ENCODE measurements around the gene L3MBTL3. TPM values are rescaled to one million over a fixed set of nuclear protein-coding genes. Genes with fewer than 3 reads are reported as not detected.

Gene L3MBTL3
- total RNA-seq, 1 donor from 2014 or later = 23.8 TPM

GRCh38 chr6:130047088-130047995 lies 29.0 kb downstream of the L3MBTL3 start:
- TF ChIP-seq, protein P1, sequence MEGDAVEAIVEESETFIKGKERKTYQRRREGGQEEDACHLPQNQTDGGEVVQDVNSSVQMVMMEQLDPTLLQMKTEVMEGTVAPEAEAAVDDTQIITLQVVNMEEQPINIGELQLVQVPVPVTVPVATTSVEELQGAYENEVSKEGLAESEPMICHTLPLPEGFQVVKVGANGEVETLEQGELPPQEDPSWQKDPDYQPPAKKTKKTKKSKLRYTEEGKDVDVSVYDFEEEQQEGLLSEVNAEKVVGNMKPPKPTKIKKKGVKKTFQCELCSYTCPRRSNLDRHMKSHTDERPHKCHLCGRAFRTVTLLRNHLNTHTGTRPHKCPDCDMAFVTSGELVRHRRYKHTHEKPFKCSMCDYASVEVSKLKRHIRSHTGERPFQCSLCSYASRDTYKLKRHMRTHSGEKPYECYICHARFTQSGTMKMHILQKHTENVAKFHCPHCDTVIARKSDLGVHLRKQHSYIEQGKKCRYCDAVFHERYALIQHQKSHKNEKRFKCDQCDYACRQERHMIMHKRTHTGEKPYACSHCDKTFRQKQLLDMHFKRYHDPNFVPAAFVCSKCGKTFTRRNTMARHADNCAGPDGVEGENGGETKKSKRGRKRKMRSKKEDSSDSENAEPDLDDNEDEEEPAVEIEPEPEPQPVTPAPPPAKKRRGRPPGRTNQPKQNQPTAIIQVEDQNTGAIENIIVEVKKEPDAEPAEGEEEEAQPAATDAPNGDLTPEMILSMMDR (conservative IDR thresholded peaks at IDR 0.05) = no peak
- no peak overlapping the region for H3K27ac Mint-ChIP-seq
- no peak overlapping the region for H3K4me3 Mint-ChIP-seq
- H3K36me3 Mint-ChIP-seq = peaks cover 18% of the 10 kb centered on the region
- DNase-seq (ENCODE audit: extremely low spot score, unreplicated experiment) = no peak
- H3K9me3 Mint-ChIP-seq = no peaks in the 10 kb centered on the region
- no peaks in the 10 kb centered on the region for H3K4me1 Mint-ChIP-seq (ENCODE audit: unreplicated experiment)
- no peaks in the 10 kb centered on the region for H3K27me3 Mint-ChIP-seq

DNA sequence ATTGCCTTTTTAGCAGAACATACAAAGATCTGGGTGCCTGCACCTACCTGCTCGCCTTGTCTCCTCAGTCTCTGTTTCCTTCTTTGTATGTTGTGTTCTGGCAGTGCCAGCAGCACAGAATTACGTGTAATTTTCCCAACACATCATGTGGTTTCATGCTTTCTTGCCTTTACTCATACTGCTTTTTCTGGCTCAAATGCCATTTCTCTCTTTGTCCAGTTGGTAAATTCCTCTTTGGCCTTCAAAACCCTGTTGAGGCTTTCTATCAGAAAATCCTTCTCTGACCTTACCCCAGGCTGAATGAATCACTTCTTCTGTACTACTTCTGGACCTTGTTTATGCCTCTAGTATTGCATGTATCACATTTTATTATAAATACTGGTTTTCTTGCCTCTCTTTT lies 31.8 kb downstream of the L3MBTL3 start:
- H3K9me3 Mint-ChIP-seq = no peaks in the 10 kb centered on the region
- H3K36me3 Mint-ChIP-seq = peaks cover 42% of the 10 kb centered on the region
- no peaks in the 10 kb centered on the region for H3K4me1 Mint-ChIP-seq (ENCODE audit: unreplicated experiment)
- TF ChIP-seq, protein P1 (conservative IDR thresholded peaks at IDR 0.05) = no peak
- DNase-seq (ENCODE audit: extremely low spot score, unreplicated experiment) = no peak
- H3K4me3 Mint-ChIP-seq = no peak overlapping the region
- no peaks in the 10 kb centered on the region for H3K27me3 Mint-ChIP-seq
- H3K27ac Mint-ChIP-seq = no peak overlapping the region

- H3K27ac Mint-ChIP-seq = no peak overlapping the region
- no peaks in the 10 kb centered on the region for H3K9me3 Mint-ChIP-seq
- no peaks in the 10 kb centered on the region for H3K4me1 Mint-ChIP-seq (ENCODE audit: unreplicated experiment)
- no peak overlapping the region for H3K4me3 Mint-ChIP-seq
- TF ChIP-seq, protein P1 (conservative IDR thresholded peaks at IDR 0.05) = no peak
- no peak for DNase-seq (ENCODE audit: extremely low spot score, unreplicated experiment)
- peaks cover 62% of the 10 kb centered on the region for H3K36me3 Mint-ChIP-seq
- no peaks in the 10 kb centered on the region for H3K27me3 Mint-ChIP-seq
Observed at GRCh38 chr6:130054725-130055124, 36.3 kb downstream of the L3MBTL3 start.

- TF ChIP-seq, protein P1 (conservative IDR thresholded peaks at IDR 0.05) = no peak
- no peaks in the 10 kb centered on the region for H3K27me3 Mint-ChIP-seq
- no peak for DNase-seq (ENCODE audit: extremely low spot score, unreplicated experiment)
- peaks cover 57% of the 10 kb centered on the region for H3K36me3 Mint-ChIP-seq
- no peak overlapping the region for H3K4me3 Mint-ChIP-seq
- H3K4me1 Mint-ChIP-seq (ENCODE audit: unreplicated experiment) = no peaks in the 10 kb centered on the region
- no peaks in the 10 kb centered on the region for H3K9me3 Mint-ChIP-seq
- H3K27ac Mint-ChIP-seq = no peak overlapping the region
Observed at GRCh38 chr6:130055271-130055670, 36.9 kb downstream of the L3MBTL3 start.

GRCh38 chr6:130057495-130057894 lies 39.1 kb downstream of the L3MBTL3 start:
- no peak overlapping the region for H3K27ac Mint-ChIP-seq
- H3K27me3 Mint-ChIP-seq = no peaks in the 10 kb centered on the region
- H3K4me1 Mint-ChIP-seq (ENCODE audit: unreplicated experiment) = no peaks in the 10 kb centered on the region
- no peaks in the 10 kb centered on the region for H3K9me3 Mint-ChIP-seq
- H3K36me3 Mint-ChIP-seq = peaks cover 51% of the 10 kb centered on the region
- no peak for DNase-seq (ENCODE audit: extremely low spot score, unreplicated experiment)
- no peak overlapping the region for H3K4me3 Mint-ChIP-seq
- TF ChIP-seq, protein P1 (conservative IDR thresholded peaks at IDR 0.05) = no peak
